GM19324 (cell line): ENCODE results near the gene THUMPD3.

Experiments used
- ATAC-seq: cut with Tn5 transposase; IDR thresholded peaks from one replicate; pipeline ENCODE4 v1.9.1; 2021; ENCODE audit warnings: mild to moderate bottlenecking, moderate library complexity; ENCODE audit not compliant: unreplicated experiment, low FRiP score

Gene THUMPD3

DNA sequence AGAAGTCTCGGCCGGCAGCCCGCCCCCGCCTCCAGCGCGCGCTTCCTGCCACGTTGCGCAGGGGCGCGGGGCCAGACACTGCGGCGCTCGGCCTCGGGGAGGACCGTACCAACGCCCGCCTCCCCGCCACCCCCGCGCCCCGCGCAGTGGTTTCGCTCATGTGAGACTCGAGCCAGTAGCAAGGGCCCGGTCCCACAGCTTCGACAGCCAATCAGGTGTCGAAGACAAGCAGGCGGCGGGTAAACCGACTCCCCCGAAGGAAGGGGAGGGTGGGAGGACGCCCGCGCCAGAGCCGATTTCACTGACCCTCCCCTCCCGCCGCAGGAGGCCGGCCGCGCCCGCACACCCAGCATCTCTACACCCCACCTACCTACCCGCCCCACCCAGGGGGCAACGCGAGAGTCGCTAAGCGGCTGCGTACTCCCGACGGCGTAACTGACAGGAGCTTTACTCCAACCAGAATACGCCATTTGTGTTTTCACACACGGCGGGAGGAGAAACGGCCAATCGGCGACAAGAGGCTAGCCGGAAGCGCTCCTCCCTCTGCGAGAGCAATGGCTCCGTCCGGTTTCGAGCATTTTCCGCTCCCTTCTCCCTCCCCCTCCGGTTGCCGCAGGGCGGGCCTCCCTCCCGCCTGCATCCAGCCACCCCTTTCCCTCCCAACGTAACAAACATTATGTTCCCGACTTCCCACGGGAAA lies 33.9 kb downstream of the THUMPD3 start:
- peak; percentile 81 for ATAC-seq

DNA sequence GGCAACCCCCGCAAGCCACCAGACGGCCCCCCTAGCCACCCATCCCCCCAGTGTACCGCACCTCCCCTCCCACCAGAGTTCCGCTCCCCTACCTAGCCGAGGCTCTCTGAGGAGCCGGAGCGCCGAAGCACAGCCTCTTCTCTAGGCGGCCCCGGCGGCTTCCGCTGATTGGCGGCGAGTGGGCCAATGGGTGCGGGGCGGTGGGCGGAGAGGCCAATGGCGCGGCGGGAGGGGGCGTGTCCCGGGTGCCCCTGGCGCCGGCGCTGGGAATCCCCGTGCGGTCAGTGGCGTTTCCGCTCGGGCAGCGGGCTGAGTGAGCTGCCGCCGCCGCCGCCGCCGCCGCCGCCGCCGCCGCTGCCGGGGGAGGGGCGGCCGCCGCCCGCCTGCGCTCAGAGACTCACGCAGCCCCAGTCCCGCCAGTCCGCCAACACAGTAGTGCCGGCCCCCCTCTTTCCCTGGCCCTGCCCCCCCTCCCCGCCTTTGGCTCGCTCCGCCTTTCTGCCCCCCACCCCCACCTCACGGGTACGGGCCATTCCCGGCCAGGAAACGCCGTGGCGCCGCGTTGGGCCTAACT lies 34.6 kb downstream of the THUMPD3 start, which contains the start of gene SETD5:
TSS of gene SETD5 (plus strand) at position 284 of the 574 bp plus-strand sequence. CDS start 31,324 bp downstream, outside the sequence.
- ATAC-seq: peak; percentile 61

DNA sequence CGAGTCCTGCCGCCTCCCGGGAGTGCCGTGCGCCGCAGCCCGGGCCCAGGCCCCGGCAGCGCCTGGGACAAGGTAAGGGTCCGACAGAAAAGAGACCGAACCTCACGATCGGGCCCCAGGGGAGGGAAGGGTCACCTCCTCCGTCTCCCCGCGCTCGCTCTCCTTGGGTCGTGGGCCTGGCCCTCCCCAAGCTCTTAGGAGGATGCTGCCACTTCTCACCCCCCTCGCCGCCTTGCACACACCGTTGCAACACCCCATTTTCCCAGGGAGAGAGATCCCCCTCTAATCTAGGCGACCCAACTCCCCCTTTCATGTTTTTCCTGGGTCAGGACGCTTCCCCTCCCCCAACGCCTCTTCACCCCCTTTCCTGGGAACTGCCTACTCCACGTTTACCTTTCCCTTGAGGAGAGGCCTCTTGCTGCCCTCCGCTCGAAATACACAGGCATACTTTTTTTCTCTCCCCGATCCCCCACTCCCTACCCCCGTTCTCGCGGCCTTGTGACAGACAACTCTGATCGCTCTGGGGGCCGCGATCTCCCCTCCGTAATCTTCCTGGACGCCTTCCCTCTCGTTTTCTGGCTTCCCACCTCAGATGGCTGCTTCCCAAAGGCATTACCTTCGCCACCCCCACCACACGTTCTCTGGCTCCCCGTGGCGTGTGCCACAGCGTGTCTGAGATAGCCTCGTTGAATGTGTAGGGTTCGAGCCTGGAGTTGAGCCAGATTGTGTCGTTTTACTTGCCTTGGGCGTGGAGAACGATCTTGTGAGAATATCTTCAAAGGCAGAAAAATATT lies 35.2 kb downstream of the THUMPD3 start:
- no peak for ATAC-seq

DNA sequence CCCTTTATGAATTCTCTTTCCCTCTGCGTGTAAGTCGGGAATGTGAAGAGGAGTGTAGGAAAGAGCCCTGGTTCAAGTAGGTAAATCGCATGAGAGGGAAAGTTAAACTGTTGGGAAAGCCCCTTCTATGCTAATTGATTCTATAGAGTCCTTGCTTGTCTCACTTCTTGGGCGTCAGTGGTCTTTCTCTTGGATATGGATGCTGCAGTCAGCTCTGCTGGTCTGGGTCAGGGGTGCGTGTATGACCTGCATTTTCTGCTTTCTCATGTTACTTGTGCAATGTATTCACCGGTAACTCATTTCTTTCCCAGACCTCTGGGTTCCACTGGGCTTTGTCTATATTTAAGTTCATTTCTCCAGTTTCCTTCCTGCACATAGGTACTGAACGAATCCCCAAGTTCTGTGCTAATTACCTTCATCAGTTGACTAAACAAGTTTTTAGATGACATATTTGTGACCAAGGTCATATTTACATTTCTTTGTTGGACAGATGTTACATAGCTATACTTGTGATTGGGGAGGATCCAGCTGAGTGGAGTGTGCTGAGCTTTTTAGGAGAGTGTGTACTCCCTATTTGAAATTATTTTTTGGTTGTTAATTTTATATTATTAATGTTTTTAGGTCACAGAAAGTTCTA lies 36.0 kb downstream of the THUMPD3 start:
- ATAC-seq: no peak

DNA sequence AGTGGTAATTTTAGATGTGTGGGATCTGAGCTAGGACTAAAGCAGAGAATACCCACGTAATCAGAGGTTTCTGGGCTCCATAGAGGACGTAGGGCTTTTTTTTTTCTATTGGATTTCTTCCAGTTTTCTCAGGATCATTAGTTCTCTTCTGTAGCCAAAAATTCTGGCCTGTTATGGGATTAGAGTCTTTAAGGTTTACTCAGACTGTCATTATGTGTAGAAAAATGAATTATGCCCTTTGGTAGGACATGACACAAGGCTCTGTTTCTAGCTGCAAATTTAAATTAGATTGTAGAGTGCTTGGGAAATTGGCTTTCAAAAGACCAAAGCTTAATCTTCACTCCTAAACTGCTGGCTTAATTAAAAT lies 36.5 kb downstream of the THUMPD3 start:
- no peak for ATAC-seq

DNA sequence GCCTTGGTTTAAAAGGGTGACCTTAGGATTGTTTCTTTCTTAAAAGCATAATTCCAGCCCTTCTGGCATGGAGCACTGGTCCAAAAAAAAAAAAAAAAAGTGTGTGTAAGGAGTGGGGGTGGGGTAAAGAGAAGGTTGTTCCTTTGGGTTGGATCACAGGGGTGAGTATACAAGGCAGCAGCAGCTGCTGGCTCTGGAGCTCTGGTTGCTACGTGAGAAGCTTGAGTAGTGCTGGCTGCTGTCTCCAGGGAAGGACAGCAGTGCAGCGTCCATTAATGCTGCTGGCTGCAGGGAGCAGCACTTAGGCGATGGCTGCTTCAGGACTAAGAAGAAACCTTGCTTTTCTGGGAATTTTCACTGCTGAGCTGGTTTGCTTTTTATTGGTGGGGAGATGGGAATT lies 36.9 kb downstream of the THUMPD3 start:
- no peak for ATAC-seq

DNA sequence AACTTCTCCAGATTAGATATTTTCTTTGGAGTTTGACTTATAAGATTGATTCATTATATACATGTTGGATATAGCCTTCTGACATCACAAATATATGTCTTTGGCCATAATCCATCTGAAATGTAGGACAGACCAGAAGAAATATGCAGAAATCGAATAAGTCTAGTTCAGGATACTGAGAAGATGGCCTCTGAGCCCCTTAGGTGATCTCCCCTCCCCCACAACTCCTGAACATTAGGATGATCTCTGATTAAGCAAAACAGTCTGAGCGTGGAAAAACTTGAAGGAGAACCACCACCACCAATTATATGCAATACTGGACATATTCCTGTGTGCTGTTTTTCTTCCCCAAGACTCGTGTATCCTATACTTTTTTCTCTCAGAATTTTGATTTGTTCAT lies 37.8 kb downstream of the THUMPD3 start:
- ATAC-seq: no peak

DNA sequence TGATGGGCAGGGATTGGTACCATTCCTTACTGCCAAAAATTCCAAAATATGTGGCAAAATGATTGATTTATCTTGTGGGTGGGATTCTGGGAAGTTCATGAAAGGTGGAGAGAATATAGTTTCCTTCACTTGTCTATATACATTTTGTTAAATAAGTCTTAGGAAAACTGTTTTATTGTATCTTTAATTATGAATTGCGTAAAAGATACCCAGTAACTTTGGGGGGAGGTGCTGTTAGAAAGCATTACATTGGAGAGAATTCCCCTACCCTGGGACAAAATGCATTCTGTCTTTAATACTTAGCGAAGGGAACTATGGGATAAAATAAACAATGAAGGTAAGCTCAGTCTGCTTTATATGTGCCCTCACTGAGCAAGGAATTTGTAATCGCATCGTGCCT lies 39.1 kb downstream of the THUMPD3 start:
- no peak for ATAC-seq

DNA sequence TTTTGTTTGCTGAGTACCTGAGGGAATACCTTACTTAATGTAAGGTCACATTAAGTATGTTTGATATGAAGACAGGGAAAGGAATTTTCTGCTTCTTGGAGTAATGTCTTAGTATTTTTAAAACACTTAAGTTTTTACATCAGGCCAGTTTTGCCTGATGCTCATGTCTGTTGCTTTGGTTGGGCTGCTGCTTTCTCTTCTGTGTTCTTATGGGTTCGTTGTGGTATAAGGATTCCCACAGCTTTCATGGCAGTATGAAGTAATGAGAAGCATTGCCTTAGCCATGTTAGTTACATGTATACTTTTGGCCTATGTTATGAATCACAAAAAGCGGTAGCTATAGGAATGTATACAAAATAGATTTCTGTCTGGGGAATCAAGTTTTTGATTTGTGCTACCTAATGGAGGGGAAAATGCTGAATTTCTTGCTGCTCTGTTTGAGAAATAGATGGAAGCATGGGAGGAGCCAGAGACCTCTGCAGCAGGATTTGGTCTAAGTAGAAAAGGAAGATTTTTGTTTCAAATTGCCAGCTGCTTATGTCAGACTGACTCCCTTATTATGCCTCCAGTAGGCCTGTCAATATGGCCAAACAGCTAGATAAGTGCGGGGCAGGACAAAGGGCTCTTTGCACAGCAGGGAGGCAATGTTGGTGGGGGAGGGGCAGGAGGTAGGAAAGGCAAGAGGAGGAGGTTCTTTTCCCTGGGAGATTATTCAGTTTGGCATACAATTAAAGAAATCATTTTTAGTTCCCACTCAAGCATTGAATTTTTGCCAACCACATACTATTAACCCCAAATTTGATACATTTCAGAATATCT lies 39.8 kb downstream of the THUMPD3 start:
- ATAC-seq: no peak

DNA sequence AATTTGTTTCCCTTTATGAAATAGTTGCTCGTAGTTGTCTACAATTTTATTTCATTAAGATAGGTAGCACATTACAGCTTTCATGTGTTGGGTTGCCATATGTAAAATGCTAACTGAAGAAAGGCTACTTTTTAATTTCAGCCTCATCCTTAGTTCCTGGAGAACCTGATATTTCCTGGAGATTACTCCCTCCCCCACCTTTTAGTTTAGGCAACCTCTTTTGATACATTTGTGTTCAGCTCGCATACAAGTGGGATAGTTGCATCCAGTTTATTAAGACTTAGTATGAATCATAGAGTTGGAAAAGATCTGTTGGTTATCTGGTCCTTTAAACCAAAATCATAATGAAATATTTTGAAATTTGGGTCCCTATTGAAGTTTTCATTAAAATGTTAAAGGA lies 40.6 kb downstream of the THUMPD3 start:
- ATAC-seq: no peak

DNA sequence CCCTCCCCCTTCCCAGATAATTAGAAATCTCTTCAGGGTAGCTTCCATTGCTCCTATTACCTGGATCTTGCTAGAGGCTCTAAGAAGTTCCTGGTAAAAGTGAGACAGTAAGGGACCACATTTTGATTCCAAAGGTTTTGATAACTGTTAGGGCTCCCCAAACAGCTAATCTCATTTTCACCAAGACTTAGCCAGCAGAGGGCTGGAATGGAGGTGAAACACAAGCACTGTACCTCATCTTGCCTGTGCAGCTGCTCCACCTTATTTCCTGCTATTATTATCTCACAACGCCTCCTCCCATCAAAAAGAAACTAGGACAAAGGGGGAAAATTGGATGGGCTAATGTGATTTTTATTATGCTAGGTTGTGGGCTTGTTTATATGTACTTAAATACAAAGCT lies 41.8 kb downstream of the THUMPD3 start:
- ATAC-seq: no peak

DNA sequence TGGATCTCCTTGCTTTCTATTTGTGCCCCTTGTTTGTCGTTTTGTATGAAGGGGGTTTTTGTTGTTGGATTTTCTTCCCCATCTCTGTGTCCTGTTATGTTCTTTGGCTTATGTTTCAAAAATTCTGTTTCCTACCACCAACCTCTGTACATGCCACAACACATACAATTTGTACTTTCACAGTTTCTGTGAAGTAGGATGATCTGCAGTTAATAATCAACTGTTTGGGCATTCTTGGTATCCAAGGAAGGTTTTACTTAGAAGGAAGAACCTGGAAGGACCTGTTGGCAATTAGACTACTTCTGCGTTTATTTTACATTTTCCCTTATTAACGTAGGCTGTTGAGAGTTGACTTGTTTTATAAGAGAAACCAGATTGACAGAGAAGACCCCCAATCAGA lies 42.9 kb downstream of the THUMPD3 start:
- ATAC-seq: no peak

DNA sequence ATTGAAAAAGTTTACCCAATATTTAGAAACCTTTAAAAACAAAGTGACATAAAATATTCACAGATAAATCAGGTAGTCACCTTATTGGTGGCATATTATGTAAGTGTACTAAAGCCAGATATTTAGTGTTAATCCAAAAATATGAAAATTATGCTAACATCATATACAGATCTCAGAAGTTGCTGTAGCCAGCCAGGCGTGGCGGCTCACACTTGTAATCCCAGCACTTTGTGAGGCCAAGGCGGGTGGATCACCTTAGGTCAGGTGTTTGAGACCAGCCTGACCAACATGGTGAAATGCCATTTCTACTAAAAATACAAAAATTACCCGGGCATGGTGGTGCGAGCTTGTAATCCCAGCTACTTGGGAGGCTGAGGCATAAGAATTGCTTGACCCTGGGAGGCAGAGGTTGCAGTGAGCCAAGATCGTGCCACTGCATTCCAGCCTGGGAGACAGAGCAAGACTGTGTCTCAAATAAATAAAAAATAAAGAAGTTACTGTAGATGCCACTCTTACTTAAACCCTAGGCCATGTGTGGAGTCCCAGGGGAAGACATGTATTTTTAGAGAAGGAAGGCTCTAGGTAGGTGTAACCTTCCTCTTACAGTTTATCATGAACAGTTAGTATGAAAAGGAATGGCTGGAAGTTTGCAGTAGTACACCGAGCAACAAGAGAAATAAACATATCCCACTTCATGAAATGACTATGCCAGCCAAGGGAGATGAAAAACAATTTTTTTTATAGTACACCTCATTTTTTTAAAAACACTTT lies 44.2 kb downstream of the THUMPD3 start:
- ATAC-seq: no peak

DNA sequence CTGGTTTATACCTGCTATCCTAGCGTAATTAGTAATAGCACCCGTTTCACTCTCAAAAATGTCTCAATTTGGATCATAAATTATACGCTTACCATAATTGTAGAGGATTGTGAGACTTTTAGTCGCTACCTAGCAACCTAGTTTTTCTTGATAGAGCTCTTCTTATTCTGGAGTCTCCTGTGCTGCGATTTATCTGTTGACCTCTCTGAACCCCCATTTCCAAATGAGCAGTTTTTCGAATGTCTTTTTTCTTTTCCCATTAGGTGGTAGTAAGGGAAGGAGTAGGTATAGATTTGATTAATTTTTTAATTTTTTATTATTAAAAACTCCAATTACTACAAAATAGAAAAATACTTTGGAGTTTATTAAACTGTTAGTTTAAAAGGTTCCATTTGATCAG lies 45.2 kb downstream of the THUMPD3 start:
- ATAC-seq: no peak

DNA sequence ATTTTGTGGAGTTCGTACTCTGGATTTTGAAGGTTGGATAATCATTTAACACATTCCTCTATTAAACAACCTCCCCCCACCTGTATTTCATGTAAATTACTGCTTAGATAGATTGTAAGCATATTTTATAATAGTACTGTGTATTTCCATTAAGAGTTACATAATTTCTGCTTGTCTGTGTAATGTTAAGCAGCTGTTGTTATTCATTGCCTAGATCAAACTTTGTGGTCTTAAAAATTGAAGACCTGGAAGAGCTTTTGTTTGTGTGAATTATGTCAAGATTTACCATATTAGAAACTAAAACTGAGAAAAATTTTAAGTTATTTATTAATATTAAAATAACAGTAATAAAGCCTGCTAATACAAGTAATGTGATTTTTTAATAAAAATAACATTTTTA lies 45.7 kb downstream of the THUMPD3 start:
- ATAC-seq: no peak

DNA sequence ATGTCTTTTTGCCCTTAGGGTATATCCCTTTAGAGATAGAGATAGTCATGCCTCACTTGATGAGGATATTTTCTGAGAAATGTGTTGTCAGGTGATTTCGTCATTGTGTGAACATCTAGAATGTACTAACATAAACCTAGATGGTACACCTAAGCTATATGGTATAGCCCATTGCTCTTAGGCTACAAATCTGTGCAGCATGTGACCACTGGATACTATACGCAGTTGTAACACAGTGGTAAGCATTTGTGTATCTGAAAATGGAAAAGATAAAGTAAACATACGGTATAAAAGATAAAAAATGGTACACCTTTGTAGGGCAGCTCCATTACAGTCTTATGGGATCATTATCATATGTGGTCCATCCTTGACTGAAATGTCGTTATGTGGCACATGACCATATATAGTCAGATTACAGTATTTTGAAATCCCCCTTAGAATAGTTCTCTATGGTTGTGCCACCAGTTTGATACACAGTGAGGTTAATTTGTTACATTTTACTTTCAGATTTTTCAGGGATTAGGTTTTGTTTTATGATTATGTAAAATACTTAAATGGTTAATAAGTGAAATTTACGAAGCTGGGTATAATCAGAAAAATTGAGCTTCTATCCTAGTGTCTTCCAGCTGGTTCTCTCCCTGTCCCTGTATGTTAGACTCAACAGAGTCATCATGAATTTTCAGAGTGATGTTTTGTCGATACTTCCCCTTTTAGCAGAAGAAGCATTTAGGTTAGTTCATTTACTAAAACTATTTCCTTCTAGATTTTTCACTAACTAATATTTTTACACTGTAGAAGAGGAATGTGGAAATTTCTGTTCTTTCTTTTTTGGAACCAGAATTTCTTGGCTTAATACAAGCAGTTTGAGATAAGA lies 47.4 kb downstream of the THUMPD3 start:
- ATAC-seq: no peak

DNA sequence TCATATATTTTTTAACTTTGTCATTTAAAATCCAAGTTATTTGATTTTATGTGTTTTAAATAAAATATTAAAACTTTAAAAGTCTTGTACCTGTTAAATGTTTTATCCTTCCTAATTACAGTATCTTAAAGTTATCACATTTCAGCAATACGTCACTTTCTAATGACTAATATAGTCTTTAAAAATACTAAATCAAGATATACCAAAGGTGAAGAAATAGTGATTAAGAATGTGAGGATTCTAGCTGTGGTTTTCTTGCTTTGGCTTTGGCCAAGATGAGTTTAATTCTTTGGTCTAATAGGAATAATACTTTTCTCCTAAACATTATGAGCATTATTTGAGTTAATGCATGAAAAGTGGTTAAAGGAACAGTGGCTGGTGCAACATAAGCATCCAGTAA lies 48.4 kb downstream of the THUMPD3 start:
- no peak for ATAC-seq

DNA sequence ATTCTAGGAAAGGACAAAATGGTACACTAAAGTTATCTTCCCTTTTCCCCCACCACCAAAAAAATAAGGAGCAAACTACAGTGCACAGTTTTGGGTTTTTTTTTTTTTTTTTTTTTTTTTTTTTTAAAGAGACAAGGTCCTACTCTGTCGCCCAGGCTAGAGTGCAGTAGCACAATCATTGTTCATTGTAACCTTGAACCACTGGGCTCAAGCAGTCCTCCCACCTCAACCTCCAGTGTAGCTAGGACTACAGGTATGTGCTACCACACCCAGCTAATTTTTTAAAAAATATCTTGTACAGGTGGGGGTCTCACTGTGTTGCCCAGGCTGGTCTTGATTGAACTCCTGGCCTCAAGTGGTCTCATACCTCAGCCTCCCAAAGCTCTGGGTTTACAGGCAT lies 49.4 kb downstream of the THUMPD3 start:
- ATAC-seq: no peak

DNA sequence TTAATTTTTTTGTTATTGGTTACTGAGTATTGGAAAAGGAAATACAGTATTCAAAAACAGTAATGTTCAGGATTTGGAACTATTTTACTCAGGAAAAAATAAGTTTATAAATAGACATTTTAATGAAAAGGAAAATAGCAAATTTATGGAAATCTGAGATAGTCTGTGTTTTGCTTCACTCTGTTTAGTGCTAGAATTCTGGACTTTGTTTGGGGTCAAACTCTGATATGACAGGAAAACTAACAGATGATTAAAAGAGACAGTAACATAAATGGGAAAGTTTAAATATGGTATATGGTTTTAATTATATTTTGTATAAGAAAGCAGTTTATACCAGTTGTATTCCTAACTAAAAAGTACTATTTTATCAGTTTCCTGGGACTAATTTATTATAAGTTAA lies 52.0 kb downstream of the THUMPD3 start:
- ATAC-seq: no peak
